ENCODE data around the gene BCKDHA.
"Not testable (repeated sequence)": the region's sequence is repeated elsewhere in the genome, so short reads cannot be mapped to it uniquely, and the experiment has no call there.

Gene BCKDHA

DNA sequence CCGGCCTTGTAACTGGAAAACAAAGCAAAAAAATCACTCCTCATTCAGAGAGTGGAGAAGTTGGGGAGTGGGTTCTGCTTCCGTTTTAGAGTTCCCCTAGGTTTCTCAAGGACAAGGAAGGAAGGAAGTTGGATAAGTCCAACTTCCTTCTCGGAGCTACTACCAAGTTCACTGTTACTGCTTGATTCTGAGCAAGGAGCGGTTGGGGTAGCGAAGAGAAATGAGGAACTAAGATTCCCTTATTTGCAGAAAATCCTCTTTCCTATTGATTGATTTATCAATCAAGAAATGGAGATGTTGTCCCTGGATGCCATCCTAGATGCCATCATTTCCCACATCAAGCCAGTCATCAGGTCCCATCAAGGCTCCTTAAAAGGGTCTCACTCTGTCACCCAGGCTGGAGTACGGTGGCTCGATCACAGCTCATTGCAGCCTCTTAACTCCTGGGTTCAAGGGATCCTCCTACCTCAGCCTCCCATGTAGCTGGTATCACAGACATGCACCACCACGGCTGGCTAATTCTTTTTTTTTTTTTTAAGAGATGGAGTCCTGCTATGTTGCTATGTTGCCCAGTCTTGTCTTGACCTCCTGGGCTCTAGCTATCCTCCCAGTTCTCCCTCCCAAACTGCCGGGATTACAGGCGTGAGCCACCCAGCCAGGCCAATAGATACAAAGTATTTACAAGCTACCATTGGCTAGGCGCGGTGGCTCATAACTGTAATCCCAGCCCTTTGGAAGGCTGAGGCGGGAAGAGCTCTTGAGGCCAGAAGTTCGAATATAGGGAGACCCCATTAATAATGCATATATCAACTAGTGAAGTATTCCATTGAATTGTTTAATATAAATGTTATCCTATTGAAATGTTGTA lies 32.9 kb upstream of the BCKDHA start:
- no peak for DNase-seq (ENCODE audit: low read depth, low spot score)
- peak overlapping the region; percentile 80 for H3K27ac ChIP-seq

DNA sequence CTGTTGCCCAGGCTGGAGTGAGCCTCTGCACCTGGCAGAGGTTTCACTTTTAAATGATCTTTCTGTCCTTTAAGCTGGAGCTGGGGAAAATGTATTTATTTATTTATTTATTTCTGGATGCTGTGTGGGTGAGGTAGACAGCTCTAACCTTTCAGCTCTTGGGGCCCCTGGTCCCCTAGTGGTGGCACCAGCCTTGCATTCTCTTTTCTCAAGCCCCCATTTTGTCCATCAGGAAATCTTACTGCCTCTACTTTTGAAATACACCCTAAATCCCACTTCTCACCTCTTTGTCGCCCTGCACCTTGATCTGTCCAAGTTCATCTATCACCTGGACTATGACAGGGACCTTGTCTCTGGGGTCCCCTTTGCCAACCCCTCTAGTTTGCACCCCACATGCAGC lies 31.5 kb upstream of the BCKDHA start:
- DNase-seq (ENCODE audit: low read depth, low spot score): no peak
- no peak overlapping the region for H3K27ac ChIP-seq

DNA sequence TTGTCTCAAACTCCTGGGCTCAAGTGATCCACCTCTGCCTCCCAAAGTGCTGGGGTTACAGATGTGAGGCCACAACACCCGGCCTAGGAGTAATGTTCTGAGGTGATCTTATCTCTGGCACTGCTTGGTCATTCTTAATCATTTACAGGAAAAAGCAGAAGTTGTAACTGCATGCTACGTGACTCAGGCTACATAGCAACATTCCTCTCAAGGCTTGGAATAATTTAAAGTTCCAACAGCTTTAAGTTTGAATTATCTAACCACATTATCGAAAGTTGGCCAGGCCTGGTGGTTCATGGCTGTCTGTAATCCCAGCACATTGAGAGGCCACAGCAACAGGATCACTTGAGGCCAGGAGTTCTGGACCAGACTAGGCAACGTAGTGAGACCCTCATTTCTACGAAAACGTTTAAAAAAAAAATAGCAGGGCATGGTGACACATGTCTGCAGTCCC lies 29.7 kb upstream of the BCKDHA start:
- peak; percentile 72 for DNase-seq (ENCODE audit: low read depth, low spot score)
- H3K27ac ChIP-seq: peak overlapping the region; percentile 87

DNA sequence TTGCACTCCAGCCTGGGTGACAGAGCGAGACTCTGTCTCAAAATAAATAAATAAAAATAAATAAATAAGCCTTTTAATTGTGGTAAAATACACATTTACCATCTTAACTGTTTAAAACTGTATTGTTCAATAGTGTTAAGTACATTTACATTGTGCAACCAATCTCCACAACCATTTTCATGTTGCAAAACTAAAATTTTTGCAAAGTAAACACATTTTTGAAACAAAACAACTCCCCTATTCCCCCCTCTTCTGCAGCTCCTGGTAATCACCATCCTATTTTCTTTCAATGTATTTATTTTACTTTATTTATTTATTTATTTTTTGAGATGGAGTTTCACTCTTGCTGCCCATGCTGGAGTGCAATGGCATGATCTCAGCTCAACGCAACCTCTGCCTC lies 27.8 kb upstream of the BCKDHA start:
- no peak overlapping the region for H3K27ac ChIP-seq
- no peak for DNase-seq (ENCODE audit: low read depth, low spot score)

DNA sequence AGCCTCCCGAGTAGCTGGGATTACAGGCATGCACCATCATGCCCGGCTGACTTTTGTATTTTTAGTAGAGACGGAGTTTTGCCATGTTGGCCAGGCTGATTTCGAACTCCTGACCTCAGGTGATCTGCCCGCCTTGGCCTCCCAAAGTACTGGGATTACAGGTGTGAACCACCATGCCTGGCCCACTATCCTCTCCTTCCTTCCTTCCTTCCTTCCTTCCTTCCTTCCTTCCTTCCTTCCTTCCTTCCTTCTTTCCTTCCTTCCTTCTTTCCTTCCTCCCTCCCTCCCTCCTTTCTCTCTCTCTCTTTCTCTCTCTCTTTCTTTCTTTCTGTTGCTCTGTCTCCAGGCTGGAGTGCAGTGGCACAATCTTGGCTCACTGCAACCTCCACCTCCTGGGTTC lies 26.5 kb upstream of the BCKDHA start:
- DNase-seq (ENCODE audit: low read depth, low spot score); H3K27ac ChIP-seq: not testable (repeated sequence)

DNA sequence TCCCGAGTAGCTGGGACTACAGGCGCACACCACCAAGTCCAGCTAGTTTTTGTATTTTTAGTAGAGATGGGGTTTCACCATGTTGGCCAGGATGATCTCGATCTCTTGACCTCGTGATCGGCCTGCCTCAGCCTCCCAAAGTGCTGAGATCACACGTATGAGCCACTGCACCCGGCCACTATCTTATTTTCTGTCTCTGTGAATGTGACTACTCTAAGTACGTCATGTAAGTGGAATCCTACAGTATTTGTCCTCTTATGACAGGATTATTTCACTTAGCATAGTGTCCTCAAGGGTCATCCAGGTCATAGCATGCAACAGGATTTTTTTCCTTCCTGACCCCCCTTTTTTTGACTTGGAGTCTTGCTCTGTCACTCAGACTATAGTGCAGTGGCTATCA lies 26.1 kb upstream of the BCKDHA start:
- H3K27ac ChIP-seq: no peak overlapping the region
- no peak for DNase-seq (ENCODE audit: low read depth, low spot score)

DNA sequence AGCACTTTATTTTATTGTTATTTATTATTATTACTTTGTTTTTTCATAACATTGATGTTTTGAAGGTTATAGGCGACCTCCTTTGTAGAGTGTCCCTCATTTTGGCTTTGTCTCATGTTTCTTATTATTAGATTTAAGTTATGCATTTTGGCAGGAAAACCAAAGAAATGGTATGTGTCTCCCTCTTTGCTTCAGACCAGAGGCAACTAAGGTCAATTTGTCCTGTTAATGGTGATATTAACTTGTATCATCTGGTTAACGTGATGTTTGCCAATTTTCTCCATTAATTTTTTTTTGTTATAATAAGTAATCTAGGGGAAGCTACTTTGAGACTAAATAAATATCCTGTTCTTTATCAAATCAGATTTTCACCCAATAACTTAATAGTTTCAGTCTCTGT lies 25.1 kb upstream of the BCKDHA start:
- no peak overlapping the region for H3K27ac ChIP-seq
- DNase-seq (ENCODE audit: low read depth, low spot score): no peak

DNA sequence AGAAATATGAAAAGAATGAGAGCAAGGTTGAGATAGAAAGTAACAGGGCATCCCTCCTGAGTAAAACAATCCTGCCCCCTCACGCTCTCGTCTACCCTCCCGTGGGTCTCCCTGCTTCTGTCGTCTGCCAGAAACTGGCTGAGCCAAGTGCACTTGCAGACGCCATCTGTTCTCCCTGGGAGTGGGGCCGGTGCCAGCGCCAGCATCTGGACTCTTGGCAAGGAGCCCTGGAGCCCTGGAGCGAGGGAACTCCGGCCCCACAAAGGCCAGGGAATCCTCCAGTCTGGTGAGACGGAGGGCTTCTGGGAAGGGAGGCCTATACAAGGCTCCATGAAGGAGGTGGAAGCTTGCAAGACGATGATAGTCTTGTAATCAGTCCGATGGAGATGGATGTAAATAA lies 23.6 kb upstream of the BCKDHA start:
- peak overlapping the region; percentile 3 for H3K27ac ChIP-seq
- no peak for DNase-seq (ENCODE audit: low read depth, low spot score)

DNA sequence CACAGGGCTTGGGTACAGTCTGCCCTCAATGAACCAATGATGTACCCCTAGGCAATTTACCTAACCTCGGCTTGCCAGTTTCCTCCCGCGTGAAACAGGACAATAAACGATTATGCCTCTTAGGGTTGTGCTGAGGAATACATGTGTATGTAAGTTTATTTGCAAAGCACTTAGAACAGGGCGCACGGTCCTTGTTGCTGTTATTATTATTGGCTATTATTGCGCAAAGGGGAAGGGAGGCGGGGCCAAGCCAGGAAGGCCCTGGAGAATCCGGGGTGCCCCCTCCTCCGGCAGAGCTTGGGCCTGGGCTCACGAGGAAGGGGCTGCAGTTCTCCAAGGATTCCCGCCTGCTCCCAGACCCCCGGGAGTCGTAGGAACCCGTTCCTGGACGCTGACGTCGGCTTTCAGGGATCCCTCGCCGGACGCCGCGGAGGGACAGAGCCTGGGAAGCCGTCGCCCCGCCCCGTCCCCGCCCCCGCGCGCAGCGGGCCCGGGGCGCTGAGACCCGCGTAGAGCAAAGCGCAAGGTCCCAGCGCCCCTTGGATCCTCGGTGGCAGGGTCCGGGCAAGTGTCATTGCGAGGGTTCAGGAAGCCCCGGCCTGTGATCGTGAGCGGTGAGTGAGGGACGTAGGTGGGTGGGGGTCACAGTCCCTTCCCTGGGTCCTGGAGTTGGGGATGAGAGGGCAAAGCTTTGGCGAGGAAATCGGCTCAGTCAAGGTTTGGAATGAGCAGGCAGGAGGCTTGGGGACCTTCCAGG lies 21.2 kb upstream of the BCKDHA start, which contains the start of gene TMEM91:
Gene TMEM91 (plus strand): TSS at position 293 of the 757 bp plus-strand sequence. CDS start 1,777 bp downstream, outside the sequence.
- DNase-seq (ENCODE audit: low read depth, low spot score): no peak
- H3K27ac ChIP-seq: no peak within 1 kb of the TSS

DNA sequence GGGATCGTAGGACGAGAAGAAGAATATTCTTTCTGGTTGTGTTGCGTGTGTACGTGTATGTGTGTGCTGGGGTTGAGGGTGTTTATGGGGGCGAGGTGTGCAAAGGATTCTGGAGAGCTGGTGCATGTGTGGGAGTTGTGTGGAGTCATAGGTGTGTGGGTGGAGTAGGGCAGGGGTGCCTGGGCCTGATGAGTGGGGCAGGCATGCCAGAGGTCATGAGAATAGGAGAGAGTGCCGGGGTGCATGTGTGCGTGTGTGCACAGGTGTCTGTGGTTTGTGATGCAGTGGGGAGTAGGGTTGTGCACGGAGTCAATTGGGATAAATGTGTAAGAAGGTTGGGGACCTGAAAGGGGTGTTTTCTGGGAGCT lies 20.6 kb upstream of the BCKDHA start:
- no peak overlapping the region for H3K27ac ChIP-seq
- no peak for DNase-seq (ENCODE audit: low read depth, low spot score)

DNA sequence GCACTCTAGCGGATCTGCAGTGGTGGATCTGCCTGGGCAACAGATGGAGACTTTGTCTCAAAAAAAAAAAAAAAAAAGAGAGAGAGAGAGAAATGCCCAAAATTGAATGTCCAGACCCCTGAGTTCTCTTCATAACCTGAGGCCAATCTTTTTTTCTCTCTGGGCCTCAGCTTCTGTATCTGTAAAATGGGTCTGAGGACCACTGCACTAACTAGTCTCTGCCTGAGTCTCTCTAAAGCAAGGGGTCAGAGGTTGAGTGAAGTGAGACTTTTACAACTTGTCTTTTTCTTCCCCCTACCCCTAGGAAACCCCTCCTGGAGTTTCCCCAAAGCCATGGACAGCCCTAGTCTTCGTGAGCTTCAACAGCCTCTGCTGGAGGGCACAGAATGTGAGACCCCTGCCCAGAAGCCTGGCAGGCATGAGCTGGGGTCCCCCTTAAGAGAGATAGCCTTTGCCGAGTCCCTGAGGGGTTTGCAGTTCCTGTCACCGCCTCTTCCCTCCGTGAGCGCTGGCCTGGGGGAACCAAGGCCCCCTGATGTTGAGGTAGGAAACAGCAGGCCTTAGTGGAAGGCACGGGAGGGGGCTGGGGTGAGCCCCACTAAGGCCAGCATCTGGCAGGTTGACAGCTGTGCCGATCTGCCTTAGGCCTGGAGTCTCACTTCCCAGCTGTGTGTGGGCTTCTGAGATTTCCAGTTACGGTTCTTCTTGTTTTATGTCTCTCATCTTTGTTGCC lies 19.5 kb upstream of the BCKDHA start:
- DNase-seq (ENCODE audit: low read depth, low spot score): no peak
- H3K27ac ChIP-seq: no peak overlapping the region

DNA sequence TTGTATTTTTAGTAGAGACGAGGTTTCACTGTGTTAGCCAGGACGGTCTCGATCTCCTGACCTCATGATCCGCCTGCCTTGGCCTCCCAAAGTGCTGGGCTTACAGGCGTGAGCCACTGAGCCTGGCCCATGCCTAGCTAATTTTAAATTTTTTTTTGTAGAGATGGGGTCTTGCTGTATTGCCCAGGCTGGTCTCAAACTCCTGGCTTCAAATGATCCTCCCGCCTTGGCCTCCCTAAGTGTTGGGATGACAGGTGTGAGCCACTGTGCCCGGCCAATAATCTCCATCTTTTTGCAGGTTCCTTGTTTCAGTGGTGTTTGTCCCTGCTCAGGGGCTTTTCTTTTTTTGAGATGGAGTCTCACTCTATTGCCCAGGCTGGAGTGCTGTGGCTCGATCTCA lies 16.1 kb upstream of the BCKDHA start:
- H3K27ac ChIP-seq; DNase-seq (ENCODE audit: low read depth, low spot score): not testable (repeated sequence)

DNA sequence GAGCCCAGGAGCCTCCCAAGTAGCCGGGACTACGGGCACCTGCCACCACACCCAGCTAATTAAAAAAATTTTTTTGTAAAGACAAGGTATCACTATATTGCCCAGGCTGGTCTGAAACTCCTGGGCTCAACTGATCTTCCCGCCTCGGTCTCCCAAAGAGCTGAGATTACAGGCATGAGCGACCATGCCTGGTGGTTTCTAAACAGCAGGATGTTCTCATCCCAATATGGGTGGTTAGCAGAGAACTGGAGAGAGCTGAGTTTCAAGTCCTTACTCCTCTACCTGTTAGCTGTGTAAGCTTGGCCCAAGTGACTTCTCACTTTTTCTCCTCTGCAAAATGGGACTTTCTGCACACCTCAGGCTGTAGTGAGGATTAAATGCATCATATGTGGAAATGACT lies 13.3 kb upstream of the BCKDHA start:
- no peak for DNase-seq (ENCODE audit: low read depth, low spot score)
- no peak overlapping the region for H3K27ac ChIP-seq

DNA sequence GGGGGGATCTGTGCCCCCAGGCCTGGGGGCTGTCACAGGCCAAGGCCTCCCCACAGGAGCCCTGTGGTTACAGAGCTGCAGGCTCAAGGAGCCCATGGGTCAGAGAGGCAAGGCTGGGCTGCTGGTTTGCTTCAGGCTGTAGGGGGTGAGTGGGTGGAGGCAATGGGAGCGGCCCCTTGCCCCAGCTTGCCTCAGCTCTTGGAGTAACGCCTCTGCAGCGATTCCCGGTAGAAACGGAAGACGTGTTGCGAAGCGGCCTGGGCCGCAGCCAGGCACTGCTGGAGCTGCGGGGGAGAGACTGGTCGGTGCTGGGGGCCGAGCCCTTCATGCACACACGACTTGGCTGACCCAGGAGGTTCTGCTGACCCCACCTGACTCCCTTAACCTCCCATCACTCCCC lies 11.2 kb upstream of the BCKDHA start:
- no peak for DNase-seq (ENCODE audit: low read depth, low spot score)
- H3K27ac ChIP-seq: peak overlapping the region; percentile 56

DNA sequence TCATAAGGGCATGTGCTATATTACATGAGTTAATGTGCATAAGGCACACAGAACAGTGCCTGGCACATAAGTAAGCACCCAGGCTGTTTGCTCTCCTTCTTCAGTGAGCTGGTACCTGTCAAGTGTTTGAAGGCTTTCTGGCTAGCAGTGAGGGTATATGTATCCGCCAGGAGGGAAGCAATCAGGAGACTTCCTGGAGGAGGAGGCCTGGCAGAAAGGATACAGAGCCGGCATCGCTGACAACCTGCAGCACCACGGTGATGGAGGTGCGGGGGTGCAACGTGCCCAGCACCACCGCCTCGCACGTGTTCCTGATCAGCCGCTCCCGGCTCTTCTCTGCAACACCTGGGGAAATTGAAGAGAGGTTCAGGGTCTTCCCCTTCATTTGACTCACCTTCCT lies 6.0 kb upstream of the BCKDHA start:
- no peak overlapping the region for H3K27ac ChIP-seq
- no peak for DNase-seq (ENCODE audit: low read depth, low spot score)

DNA sequence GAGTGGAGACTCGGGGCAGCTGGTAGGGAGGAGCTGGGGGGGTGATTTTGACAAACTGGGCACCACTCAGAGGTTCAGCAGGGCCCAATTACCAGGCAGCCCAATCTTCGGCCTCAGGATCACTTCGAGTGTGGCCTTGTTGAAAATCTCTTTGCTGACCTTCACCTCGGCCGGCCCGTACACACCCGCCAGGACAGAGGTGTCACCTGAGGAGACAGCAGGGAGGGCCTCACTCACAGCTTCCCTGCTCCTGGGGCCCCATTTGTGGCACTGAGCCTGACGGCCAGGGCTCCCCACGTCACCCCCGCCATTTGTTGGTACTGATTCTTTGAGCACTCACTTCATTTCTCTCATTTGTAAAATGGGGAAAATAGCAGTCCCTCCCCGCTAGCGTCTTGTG lies 4.8 kb upstream of the BCKDHA start:
- H3K27ac ChIP-seq: no peak overlapping the region
- DNase-seq (ENCODE audit: low read depth, low spot score): no peak

DNA sequence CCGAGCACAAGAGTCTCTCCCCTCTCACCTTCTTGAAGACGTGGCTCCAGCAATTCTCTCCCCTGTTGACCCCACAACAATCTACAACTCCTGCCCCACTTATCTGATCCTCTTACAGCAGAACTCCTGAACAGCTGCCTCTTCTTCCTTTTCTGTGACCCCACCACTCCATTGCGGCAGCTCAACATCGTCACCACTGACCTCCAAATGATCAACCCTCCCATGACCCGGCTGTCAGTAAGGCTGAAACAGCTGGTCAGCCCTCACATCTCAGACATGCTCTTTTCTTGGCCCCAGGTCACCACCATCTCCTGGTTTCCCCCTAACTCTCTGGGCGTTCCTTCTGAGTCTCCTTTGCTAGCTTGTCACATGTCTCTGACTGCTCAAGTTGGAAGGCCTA lies 2.3 kb upstream of the BCKDHA start:
- DNase-seq (ENCODE audit: low read depth, low spot score): no peak
- H3K27ac ChIP-seq: no peak overlapping the region

DNA sequence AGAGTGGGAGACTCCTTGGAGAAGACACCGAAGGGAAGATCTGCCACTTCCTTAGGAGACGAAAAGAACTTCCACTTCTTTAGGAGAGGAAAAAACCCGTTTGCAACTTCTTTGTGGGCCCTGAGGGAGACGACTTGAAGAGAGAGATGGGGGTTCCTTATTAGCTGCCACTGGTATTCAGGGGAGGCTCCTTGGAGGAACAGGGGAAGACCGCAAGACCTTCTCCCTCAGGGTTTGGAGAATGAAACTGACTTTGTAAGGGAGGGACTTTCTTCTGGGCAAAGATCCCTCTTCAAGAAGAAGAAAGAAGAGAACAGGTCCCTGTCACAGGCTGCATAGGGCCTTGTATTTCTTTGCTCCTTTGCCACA lies 416 bp downstream of the BCKDHA start:
- peak overlapping the region; percentile 79 for H3K27ac ChIP-seq
- DNase-seq (ENCODE audit: low read depth, low spot score): no peak

DNA sequence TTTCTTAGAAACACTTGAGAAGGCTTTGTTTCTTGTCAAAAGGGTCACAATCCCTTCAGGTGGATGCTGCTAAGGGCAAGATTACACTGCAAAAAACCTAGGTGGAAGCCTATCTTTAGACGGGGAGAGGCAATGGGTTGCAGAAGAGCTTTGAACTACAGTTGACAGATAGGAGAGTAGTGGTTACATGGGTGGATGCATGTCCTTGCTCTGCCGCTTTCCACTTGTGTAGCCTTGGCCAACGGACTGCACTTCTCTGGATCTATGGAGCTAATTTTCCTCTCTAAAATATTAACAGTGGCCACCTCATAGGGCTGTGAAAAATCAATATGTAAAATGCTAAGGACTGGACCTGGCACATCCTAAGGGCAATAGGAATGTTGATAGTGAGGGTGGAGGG lies 980 bp downstream of the BCKDHA start:
- no peak for DNase-seq (ENCODE audit: low read depth, low spot score)
- H3K27ac ChIP-seq: no peak overlapping the region

DNA sequence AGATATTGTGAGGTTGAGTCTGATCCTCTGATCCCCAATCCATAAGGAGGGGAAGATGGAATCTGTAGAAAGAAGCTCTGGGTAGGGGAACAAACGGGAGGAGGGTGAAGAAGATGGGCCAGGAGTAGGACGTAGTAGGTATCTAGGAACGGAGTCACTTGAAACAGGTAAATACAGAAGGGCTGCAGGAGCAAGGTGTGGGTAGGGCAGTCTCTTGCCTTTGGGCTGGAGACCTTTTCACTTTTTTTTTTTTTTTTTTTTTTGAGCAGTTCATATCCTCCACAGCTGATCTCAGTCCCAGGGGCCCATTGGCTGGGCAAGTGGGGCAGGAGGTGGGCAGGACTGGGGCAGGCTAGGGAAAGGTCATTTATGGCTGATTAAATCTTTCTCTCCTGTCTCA lies 1.5 kb downstream of the BCKDHA start:
- no peak overlapping the region for H3K27ac ChIP-seq
- no peak for DNase-seq (ENCODE audit: low read depth, low spot score)

DNA sequence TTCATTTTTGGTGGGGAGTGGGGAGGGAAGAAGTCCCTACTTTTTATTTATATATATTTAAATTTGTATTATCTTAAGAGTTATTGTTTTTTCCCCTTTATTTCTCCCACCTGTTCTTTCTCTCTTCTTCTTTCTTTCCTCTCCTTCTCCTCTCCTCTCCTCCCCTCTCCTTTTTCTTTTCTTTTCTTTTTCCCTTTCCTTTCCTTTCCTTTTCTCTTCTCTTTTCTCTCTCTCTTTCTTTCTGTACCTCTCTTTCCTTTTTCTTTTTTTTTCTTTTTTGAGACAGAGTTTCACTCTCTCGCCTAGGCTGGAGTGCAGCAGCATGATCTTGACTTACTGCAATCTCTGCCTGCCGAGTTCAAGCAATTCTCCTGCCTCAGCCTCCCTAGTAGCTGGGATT lies 1.9 kb downstream of the BCKDHA start:
- H3K27ac ChIP-seq: no peak overlapping the region

More for the DNA sequence above, 1.9 kb downstream of the BCKDHA start:
- DNase-seq (ENCODE audit: low read depth, low spot score): no peak

Data from epithelial cell of prostate (primary cell).